Trophoblast cell (in vitro differentiated cells and primary cell): ENCODE results near the gene ZFAND3.

Source experiments
- DNase-seq, 2 donors: peaks; one replicate each; pipeline ENCODE4 v3.0.0-alpha.2; 2016
- H2AFZ ChIP-seq: 2 replicates; pipeline ENCODE4 v1.6.1; 2013; ENCODE audit warnings: low read length, moderate library complexity, mild to moderate bottlenecking; ENCODE audit not compliant: insufficient read depth, poor library complexity
- H2AK5ac ChIP-seq: 2 replicates; pipeline ENCODE4 v1.6.1; 2013; ENCODE audit warnings: mild to moderate bottlenecking, low read length
- H2BK120ac ChIP-seq: 2 replicates; pipeline ENCODE4 v1.6.1; 2013; ENCODE audit warnings: low read length, mild to moderate bottlenecking, moderate library complexity; ENCODE audit not compliant: insufficient read depth, poor library complexity
- H2BK12ac ChIP-seq: 2 replicates; pipeline ENCODE4 v1.6.1; 2013; ENCODE audit warnings: mild to moderate bottlenecking, low read length, moderate library complexity
- H2BK5ac ChIP-seq: 2 replicates; pipeline ENCODE4 v1.6.1; 2013; ENCODE audit warnings: low read length, low read depth, moderate library complexity, mild to moderate bottlenecking; ENCODE audit not compliant: poor library complexity
- H3K14ac ChIP-seq: 2 replicates; pipeline ENCODE4 v1.6.1; 2013; ENCODE audit warnings: mild to moderate bottlenecking, low read length
- H3K18ac ChIP-seq: 2 replicates; pipeline ENCODE4 v1.6.1; 2013; ENCODE audit warnings: mild to moderate bottlenecking, low read length
- H3K23ac ChIP-seq: 2 replicates; pipeline ENCODE4 v1.6.1; 2013; ENCODE audit warnings: low read length
- H3K27ac ChIP-seq: 2 replicates; pipeline ENCODE4 v1.5.1; 2013; ENCODE audit warnings: low read depth, mild to moderate bottlenecking, inconsistent platforms, low read length, moderate library complexity
- H3K27me3 ChIP-seq: 2 replicates; pipeline ENCODE4 v1.6.1; 2013; ENCODE audit warnings: inconsistent platforms, mild to moderate bottlenecking, low read length, moderate library complexity; ENCODE audit not compliant: insufficient read depth
- H3K36me3 ChIP-seq, 2 experiments: 1 replicate in 1 of 2; 2 replicates in 1 of 2; pipeline ENCODE4 v1.6.1; 2013; ENCODE audit warnings: low read length in 2 of 2, mild to moderate bottlenecking in 2 of 2, moderate library complexity in 1 of 2; ENCODE audit not compliant: insufficient read depth in 2 of 2, control insufficient read depth in 1 of 2
- H3K4ac ChIP-seq: 2 replicates; pipeline ENCODE4 v1.6.1; 2013; ENCODE audit warnings: low read depth, mild to moderate bottlenecking, low read length, moderate library complexity
- H3K4me1 ChIP-seq, 2 experiments: 1 replicate in 1 of 2; 2 replicates in 1 of 2; pipeline ENCODE4 v1.6.1; 2013; ENCODE audit warnings: low read length in 2 of 2, mild to moderate bottlenecking in 2 of 2, moderate library complexity in 1 of 2; ENCODE audit not compliant: insufficient read depth in 2 of 2, control insufficient read depth in 1 of 2
- H3K4me2 ChIP-seq: 2 replicates; pipeline ENCODE4 v1.6.1; 2013; ENCODE audit warnings: inconsistent platforms, mild to moderate bottlenecking, low read length, moderate library complexity
- H3K4me3 ChIP-seq: 2 replicates; pipeline ENCODE4 v1.5.1; 2013; ENCODE audit warnings: mild to moderate bottlenecking, low read depth, low read length, inconsistent platforms
- H3K79me1 ChIP-seq: one replicate; pipeline ENCODE4 v1.6.1; 2013; ENCODE audit warnings: low read length
- H3K79me2 ChIP-seq: 2 replicates; pipeline ENCODE4 v1.6.1; 2013; ENCODE audit warnings: low read length, mild to moderate bottlenecking; ENCODE audit not compliant: control insufficient read depth, insufficient read depth, poor library complexity
- H3K9ac ChIP-seq: 2 replicates; pipeline ENCODE4 v1.6.1; 2013; ENCODE audit warnings: mild to moderate bottlenecking, low read length
- H3K9me3 ChIP-seq: 2 replicates; pipeline ENCODE4 v1.6.1; 2013; ENCODE audit warnings: low read depth, mild to moderate bottlenecking, control low read depth, inconsistent platforms, low read length; ENCODE audit not compliant: insufficient read depth
- H4K12ac ChIP-seq: 2 replicates; pipeline ENCODE4 v1.6.1; 2013; ENCODE audit warnings: low read depth, mild to moderate bottlenecking, low read length, moderate library complexity
- H4K8ac ChIP-seq: 2 replicates; pipeline ENCODE4 v1.6.1; 2013; ENCODE audit warnings: low read depth, mild to moderate bottlenecking, low read length, moderate library complexity
- H4K91ac ChIP-seq: one replicate; pipeline ENCODE4 v1.6.1; 2013; ENCODE audit warnings: low read depth, mild to moderate bottlenecking, low read length, moderate library complexity
- WGBS: extraction: QIAGEN DNeasy Blood & Tissue Kit; methylation state at CpG from one replicate; pipeline ENCODE4 v1.1.7; 2013; ENCODE audit warnings: missing lambda C conversion rate; ENCODE audit not compliant: insufficient read length, insufficient coverage; ENCODE audit errors: extremely low coverage; 5-methylcytosine and 5-hydroxymethylcytosine counted together

The ZFAND3 gene

GRCh38 chr6:38179794-38180430 is 360.4 kb downstream of the ZFAND3 start:
- Histone ChIP-seq H3K27ac (no peak overlapping the region), H3K79me2 (no peaks in the 10 kb centered on the region), H2BK12ac (no peak overlapping the region), H2AFZ (no peak overlapping the region), H2AK5ac (no peak overlapping the region), H3K4me3 (no peak overlapping the region), H3K79me1 (no peaks in the 10 kb centered on the region), H3K14ac (no peak overlapping the region), H4K91ac (no peak overlapping the region), H3K27me3 (no peaks in the 10 kb centered on the region), H3K4ac (no peak overlapping the region), H4K8ac (no peak overlapping the region), H3K18ac (no peak overlapping the region), H4K12ac (no peak overlapping the region), H3K4me2 (no peak overlapping the region), H3K4me1 (no peaks in the 10 kb centered on the region), H2BK120ac (no peak overlapping the region), H3K36me3 (no peaks in the 10 kb centered on the region), H3K9ac (no peak overlapping the region), H3K23ac (no peak overlapping the region), H3K9me3 (peaks cover 3% of the 10 kb centered on the region), H2BK5ac (no peak overlapping the region)
- DNase-seq, result no peak
- WGBS, result no CpG with 5 or more reads among the region's 12 CpGs

- DNase-seq, result no peak
- no CpG with 5 or more reads among the region's 12 CpGs for WGBS
- no peak overlapping the region for H2AK5ac ChIP-seq
- no peak overlapping the region for H2BK5ac ChIP-seq
- no peak overlapping the region for H3K9ac ChIP-seq
- H3K27ac ChIP-seq, result no peak overlapping the region
- H4K12ac ChIP-seq, result no peak overlapping the region
- H3K4me2 ChIP-seq, result no peak overlapping the region
- no peaks in the 10 kb centered on the region for H3K27me3 ChIP-seq
- H3K9me3 ChIP-seq, result peaks cover 3% of the 10 kb centered on the region
- no peak overlapping the region for H3K18ac ChIP-seq
- H3K14ac ChIP-seq, result no peak overlapping the region
- no peak overlapping the region for H2AFZ ChIP-seq
- no peak overlapping the region for H3K23ac ChIP-seq
- no peak overlapping the region for H2BK12ac ChIP-seq
- no peaks in the 10 kb centered on the region for H3K79me2 ChIP-seq
- H4K91ac ChIP-seq, result no peak overlapping the region
- no peak overlapping the region for H3K4me3 ChIP-seq
- no peak overlapping the region for H2BK120ac ChIP-seq
- H3K4me1 ChIP-seq, result no peaks in the 10 kb centered on the region
- H4K8ac ChIP-seq, result no peak overlapping the region
- no peak overlapping the region for H3K4ac ChIP-seq
- no peaks in the 10 kb centered on the region for H3K79me1 ChIP-seq
- H3K36me3 ChIP-seq, result no peaks in the 10 kb centered on the region
These were observed 361.1 kb downstream of the ZFAND3 start for GRCh38 chr6:38180586-38180985.

GRCh38 chr6:38182426-38182825 is 362.9 kb downstream of the ZFAND3 start:
- Histone ChIP-seq H3K9me3 (peaks cover 3% of the 10 kb centered on the region), H3K27ac (no peak overlapping the region), H3K27me3 (no peaks in the 10 kb centered on the region), H3K18ac (no peak overlapping the region), H4K8ac (no peak overlapping the region), H2AK5ac (no peak overlapping the region), H4K91ac (no peak overlapping the region), H2BK120ac (no peak overlapping the region), H2BK5ac (no peak overlapping the region), H4K12ac (no peak overlapping the region), H3K4me2 (no peak overlapping the region), H3K36me3 (no peaks in the 10 kb centered on the region), H3K79me2 (no peaks in the 10 kb centered on the region), H3K4me1 (no peaks in the 10 kb centered on the region), H3K14ac (no peak overlapping the region), H3K23ac (no peak overlapping the region), H2AFZ (no peak overlapping the region), H3K4me3 (no peak overlapping the region), H3K79me1 (no peaks in the 10 kb centered on the region), H3K9ac (no peak overlapping the region), H3K4ac (no peak overlapping the region), H2BK12ac (no peak overlapping the region)
- DNase-seq, result no peak
- no CpG with 5 or more reads among the region's 6 CpGs for WGBS

- no peak overlapping the region for H3K14ac ChIP-seq
- no peak for DNase-seq
- no peaks in the 10 kb centered on the region for H3K79me2 ChIP-seq
- H3K23ac ChIP-seq, result no peak overlapping the region
- WGBS, result no CpG with 5 or more reads among the region's 13 CpGs
- H3K9me3 ChIP-seq, result peaks cover 3% of the 10 kb centered on the region
- H3K18ac ChIP-seq, result no peak overlapping the region
- H2BK12ac ChIP-seq, result no peak overlapping the region
- H3K4ac ChIP-seq, result no peak overlapping the region
- H3K36me3 ChIP-seq, result no peaks in the 10 kb centered on the region
- no peak overlapping the region for H3K4me3 ChIP-seq
- H3K4me2 ChIP-seq, result no peak overlapping the region
- H3K9ac ChIP-seq, result no peak overlapping the region
- H4K91ac ChIP-seq, result no peak overlapping the region
- no peaks in the 10 kb centered on the region for H3K4me1 ChIP-seq
- H3K27ac ChIP-seq, result no peak overlapping the region
- H4K8ac ChIP-seq, result no peak overlapping the region
- H3K27me3 ChIP-seq, result no peaks in the 10 kb centered on the region
- H2BK120ac ChIP-seq, result no peak overlapping the region
- H2AK5ac ChIP-seq, result no peak overlapping the region
- H2BK5ac ChIP-seq, result no peak overlapping the region
- H4K12ac ChIP-seq, result no peak overlapping the region
- no peak overlapping the region for H2AFZ ChIP-seq
- no peaks in the 10 kb centered on the region for H3K79me1 ChIP-seq
These were observed 364.5 kb downstream of the ZFAND3 start for GRCh38 chr6:38183856-38184584.
